GM06990 (cell line): Measurements from ENCODE around the gene HIF1A.

Source experiments
- DNase-seq: peaks from one replicate; pipeline ENCODE4 v3.0.0-alpha.2; 2011; ENCODE audit not compliant: insufficient read length; ENCODE audit errors: extremely low read depth
- H3K27me3 ChIP-seq: replicated peaks from 2 replicates; pipeline ENCODE4 v1.6.0; 2011; ENCODE audit warnings: low read length; ENCODE audit not compliant: control insufficient read depth, insufficient read depth
- H3K36me3 ChIP-seq: 2 replicates; pipeline ENCODE4 v1.5.1; 2011; ENCODE audit warnings: low read length; ENCODE audit not compliant: control insufficient read depth, insufficient read depth
- H3K4me3 ChIP-seq: replicated peaks from 2 replicates; pipeline ENCODE4 v1.5.1; 2011; ENCODE audit warnings: low read depth, mild to moderate bottlenecking, control low read depth, low read length
- TF ChIP-seq, protein P1 (sequence below): IDR thresholded peaks from 2 replicates; pipeline ENCODE4 v1.5.1; 2011; ENCODE audit warnings: low read length, control low read depth, mild to moderate bottlenecking, inconsistent platforms; ENCODE audit not compliant: insufficient read depth, poor library complexity, severe bottlenecking

The HIF1A gene

DNA sequence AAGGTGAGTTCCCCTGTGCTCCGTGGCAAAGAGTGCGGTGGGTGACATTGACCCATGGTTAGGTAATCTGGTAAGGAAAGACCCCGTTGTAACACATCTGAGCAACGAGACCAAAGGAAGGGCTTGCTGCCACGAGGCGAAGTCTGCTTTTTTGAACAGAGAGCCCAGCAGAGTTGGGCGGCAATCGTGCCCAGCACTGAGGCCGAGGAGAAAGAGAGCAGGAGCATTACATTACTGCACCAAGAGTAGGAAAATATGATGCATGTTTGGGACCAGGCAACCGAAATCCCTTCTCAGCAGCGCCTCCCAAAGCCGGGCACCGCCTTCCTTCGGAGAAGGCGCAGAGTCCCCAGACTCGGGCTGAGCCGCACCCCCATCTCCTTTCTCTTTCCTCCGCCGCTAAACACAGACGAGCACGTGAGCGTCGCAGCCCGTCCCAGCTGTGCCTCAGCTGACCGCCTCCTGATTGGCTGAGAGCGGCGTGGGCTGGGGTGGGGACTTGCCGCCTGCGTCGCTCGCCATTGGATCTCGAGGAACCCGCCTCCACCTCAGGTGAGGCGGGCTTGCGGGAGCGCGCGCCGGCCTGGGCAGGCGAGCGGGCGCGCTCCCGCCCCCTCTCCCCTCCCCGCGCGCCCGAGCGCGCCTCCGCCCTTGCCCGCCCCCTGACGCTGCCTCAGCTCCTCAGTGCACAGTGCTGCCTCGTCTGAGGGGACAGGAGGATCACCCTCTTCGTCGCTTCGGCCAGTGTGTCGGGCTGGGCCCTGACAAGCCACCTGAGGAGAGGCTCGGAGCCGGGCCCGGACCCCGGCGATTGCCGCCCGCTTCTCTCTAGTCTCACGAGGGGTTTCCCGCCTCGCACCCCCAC, at the start of gene HIF1A:
Gene HIF1A (plus strand): TSS at position 684 of the 865 bp plus-strand sequence. CDS start 292 bp downstream, outside the sequence.
- DNase-seq, result peak; percentile 98
- TF ChIP-seq, protein P1, sequence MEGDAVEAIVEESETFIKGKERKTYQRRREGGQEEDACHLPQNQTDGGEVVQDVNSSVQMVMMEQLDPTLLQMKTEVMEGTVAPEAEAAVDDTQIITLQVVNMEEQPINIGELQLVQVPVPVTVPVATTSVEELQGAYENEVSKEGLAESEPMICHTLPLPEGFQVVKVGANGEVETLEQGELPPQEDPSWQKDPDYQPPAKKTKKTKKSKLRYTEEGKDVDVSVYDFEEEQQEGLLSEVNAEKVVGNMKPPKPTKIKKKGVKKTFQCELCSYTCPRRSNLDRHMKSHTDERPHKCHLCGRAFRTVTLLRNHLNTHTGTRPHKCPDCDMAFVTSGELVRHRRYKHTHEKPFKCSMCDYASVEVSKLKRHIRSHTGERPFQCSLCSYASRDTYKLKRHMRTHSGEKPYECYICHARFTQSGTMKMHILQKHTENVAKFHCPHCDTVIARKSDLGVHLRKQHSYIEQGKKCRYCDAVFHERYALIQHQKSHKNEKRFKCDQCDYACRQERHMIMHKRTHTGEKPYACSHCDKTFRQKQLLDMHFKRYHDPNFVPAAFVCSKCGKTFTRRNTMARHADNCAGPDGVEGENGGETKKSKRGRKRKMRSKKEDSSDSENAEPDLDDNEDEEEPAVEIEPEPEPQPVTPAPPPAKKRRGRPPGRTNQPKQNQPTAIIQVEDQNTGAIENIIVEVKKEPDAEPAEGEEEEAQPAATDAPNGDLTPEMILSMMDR, result peak; percentile 15
- Histone ChIP-seq H3K36me3 (no peaks in the 10 kb centered on the region), H3K4me3 (peak within 1 kb of the TSS; percentile 81), H3K27me3 (no peaks in the 10 kb centered on the region)

DNA sequence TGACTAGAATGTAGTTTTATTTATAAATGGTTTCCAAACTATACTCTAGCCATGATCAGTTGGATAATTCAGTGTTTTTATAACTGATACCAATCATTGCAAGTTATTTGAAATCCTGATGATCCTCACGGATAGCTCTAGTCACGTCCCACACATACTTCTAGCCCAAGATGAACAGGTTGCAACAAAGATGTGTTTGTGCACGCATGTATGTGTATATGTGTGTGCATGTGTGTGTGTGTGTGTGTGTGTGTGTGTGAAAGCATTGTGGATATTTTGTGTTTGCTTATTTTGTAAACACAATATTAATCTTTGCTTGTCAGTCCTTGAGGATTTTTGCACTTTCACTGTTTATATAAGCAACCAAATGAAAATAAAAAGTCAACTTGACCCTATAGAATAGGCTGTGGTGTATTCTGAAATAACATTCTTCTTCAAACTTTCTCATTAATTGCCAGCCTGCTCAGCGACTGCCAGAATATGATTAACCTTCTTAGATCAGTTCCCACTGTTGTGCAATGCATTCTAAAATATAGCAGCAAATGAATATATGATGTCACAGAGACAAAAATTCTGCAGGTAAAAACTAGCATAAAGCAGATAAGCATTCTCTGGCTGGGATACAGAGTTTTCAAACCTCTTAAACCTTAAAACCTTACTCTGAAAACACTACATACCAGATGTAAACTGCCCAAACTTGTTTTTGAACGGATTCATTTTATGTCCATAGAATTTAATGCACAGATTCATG, 48.8 kb upstream of the HIF1A start:
- Histone ChIP-seq H3K36me3 (no peaks in the 10 kb centered on the region), H3K27me3 (no peaks in the 10 kb centered on the region), H3K4me3 (no peak overlapping the region)
- TF ChIP-seq, protein P1, result no peak
- no peak for DNase-seq

DNA sequence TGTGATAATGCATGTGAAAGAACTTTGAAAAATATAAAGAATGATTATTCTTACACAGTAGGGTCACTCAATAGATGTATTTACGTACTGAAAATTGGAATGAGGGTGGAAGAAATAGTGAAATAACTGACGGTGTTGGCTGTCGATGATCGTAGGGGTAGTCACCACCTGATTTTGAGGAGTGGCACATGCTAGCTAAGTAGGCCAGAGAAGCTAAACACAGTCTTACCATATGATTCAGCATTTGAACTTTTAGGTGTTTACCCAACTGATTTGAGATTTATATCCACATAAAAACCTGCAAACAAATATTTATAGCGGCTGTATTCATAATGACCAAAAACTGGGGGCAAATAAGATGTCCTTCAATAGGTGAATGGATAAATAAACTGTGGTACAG, 47.6 kb upstream of the HIF1A start:
- no peaks in the 10 kb centered on the region for H3K36me3 ChIP-seq
- no peaks in the 10 kb centered on the region for H3K27me3 ChIP-seq
- DNase-seq, result no peak
- TF ChIP-seq, protein P1, result no peak
- no peak overlapping the region for H3K4me3 ChIP-seq

DNA sequence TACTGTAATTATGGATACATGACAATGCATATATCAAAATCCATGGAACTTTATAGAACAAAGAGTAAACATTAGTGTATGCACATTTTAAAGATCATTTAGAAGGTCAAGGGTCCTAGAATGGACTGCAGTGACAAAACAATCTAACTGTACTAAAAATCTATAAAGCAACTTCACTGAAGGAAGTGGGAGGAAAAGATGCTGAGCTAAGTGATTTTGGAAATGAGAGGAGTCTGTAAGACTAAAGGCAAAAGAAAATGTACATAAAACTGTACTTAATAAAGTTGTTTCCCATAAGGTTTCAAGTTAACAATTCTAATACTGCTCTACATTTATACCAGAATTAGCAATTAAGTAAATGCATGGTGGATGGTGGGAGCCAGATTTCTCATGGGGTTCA, 46.9 kb upstream of the HIF1A start:
- Histone ChIP-seq H3K36me3 (no peaks in the 10 kb centered on the region), H3K27me3 (no peaks in the 10 kb centered on the region), H3K4me3 (no peak overlapping the region)
- TF ChIP-seq, protein P1, result no peak
- no peak for DNase-seq

DNA sequence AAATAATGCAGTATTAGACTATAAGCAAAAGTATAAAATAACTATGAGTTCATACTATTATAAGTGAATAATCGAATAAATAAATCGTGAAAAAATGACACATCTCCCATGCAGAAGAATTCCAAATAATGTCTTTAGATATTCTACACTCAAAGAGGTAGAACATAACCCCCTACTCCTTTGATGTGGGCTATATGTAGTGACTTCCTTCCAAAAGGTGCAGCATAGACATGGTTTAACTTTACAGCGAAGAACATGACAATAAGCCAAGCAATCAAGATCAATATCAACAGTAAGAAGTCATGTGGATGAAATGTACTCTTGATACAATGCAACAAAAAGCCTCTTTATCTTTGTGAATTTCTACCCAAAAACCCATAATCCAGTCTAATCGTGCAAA, 46.0 kb upstream of the HIF1A start:
- Histone ChIP-seq H3K36me3 (no peaks in the 10 kb centered on the region), H3K27me3 (no peaks in the 10 kb centered on the region), H3K4me3 (no peak overlapping the region)
- no peak for DNase-seq
- TF ChIP-seq, protein P1, result no peak
